ENCODE data around the gene UCN2. TPM values are rescaled to one million over a fixed set of nuclear protein-coding genes. Genes with fewer than 3 reads are reported as not detected.

UCN2 gene
- total RNA-seq, 2 donors from 2014 or later, result not detected

DNA sequence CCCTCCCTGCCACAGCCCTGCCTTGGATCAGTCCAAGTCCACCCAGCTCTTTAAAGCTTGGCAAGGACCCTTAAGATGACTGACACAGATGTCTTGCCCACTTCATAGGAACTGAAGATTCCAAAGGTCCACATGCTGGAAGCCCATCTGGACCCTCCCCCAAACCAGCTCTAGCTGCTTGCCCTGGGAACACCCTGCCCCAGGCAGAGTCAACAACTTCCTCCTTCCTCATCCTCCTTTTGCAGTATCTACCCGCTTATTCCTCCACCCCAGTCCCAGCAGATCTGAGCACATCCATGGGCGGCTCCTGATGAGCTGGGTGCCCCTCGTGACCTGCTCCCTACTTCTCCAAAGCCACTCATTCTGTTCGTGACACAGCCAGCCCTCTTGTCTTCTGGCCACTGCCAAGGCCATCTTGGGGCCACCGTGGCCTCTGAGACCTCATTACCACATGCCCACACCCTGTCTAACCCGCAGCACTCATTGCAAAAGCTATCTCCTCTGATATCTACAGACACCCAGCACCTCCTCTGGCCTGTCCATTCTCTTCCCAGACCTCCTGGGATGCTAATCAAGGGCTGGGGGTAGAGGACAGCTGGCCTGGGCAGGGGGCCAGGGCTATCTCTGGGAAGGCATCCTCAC, 5.0 kb downstream of the UCN2 start:
- H3K36me3 ChIP-seq, result no peaks in the 10 kb centered on the region
- H3K9me3 ChIP-seq, result no peaks in the 10 kb centered on the region
- DNase-seq (ENCODE audit: low spot score), result peak; percentile 72
- peaks cover 2 to 51% of the 10 kb centered on the region in 2 donors for H3K4me1 ChIP-seq
- peak overlapping the region; percentile 53 to 63 for H3K27ac ChIP-seq
- TF ChIP-seq, protein P1, sequence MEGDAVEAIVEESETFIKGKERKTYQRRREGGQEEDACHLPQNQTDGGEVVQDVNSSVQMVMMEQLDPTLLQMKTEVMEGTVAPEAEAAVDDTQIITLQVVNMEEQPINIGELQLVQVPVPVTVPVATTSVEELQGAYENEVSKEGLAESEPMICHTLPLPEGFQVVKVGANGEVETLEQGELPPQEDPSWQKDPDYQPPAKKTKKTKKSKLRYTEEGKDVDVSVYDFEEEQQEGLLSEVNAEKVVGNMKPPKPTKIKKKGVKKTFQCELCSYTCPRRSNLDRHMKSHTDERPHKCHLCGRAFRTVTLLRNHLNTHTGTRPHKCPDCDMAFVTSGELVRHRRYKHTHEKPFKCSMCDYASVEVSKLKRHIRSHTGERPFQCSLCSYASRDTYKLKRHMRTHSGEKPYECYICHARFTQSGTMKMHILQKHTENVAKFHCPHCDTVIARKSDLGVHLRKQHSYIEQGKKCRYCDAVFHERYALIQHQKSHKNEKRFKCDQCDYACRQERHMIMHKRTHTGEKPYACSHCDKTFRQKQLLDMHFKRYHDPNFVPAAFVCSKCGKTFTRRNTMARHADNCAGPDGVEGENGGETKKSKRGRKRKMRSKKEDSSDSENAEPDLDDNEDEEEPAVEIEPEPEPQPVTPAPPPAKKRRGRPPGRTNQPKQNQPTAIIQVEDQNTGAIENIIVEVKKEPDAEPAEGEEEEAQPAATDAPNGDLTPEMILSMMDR (IDR thresholded peaks at IDR 0.05), result peak; percentile 9 to 38
- no peaks in the 10 kb centered on the region for H3K27me3 ChIP-seq
- no peak overlapping the region for H3K4me3 ChIP-seq

DNA sequence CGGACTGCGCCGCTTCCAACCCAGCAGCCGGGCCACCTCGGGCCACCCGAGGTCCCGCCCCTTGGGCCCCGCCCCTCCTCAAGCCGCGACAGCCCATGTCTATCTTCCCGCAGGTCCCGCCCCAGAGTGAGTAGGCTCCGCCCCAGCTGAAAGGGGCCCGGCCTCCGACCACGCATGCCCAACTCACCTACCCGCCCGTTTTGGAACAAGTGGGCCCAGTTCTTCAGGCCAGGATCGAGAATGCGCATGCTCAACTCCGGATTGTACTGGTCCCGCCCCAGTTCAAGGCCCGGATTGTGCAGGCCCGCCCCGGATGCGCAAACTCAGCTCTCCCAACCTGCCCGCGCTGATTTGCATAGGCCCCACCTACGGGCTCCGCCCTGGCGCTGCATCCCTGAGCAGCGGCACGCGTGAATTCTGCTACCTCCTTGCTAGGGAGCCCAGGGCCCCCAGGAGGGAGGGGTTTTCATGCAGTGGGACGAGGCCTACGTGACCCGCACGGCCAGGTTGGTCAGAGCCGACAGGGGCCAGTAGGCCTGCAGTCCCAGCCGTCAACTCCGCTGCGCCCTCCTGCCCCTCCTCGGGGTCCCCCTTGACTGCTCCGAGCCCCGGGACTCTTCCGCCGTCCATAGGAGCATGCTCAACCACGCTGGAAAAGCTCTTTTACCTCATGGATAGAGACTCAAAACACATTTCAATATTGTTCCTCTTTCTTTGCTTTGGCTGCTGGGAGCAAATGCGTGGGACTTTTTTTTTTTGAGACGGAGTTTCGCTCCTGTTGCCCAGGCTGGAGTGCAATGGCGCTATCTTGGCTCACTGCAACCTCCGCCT, 6.6 kb downstream of the UCN2 start, which contains the start of gene PFKFB4:
PFKFB4 (minus strand) TSS at position 8 of the 831 bp plus-strand sequence. CDS start 26 bp downstream, outside the sequence.
- Histone ChIP-seq H3K4me1 (peaks cover 2 to 51% of the 10 kb centered on the region in 2 donors), H3K27me3 (no peaks in the 10 kb centered on the region)
- TF ChIP-seq, protein P1 (IDR thresholded peaks at IDR 0.05), result peak in 1 of 2 donors; percentile 37

GRCh38 chr3:48555949-48556795, 7.4 kb downstream of the UCN2 start:
- H3K9me3 ChIP-seq, result no peaks in the 10 kb centered on the region
- peak overlapping the region; percentile 33 to 63 for H3K27ac ChIP-seq
- H3K36me3 ChIP-seq, result no peaks in the 10 kb centered on the region
- peaks cover 2 to 47% of the 10 kb centered on the region in 2 donors for H3K4me1 ChIP-seq
- no peak for DNase-seq (ENCODE audit: low spot score)
- TF ChIP-seq, protein P1 (IDR thresholded peaks at IDR 0.05), result no peak
- peak overlapping the region; percentile 44 to 63 for H3K4me3 ChIP-seq
- no peaks in the 10 kb centered on the region for H3K27me3 ChIP-seq

More for the DNA sequence above, 6.6 kb downstream of the UCN2 start, which contains the start of gene PFKFB4:
- Histone ChIP-seq H3K4me3 (peak within 1 kb of the TSS; percentile 44 to 63), H3K9me3 (no peaks in the 10 kb centered on the region), H3K27ac (peak within 1 kb of the TSS; percentile 63), H3K36me3 (no peaks in the 10 kb centered on the region)
- peak; percentile 99 for DNase-seq (ENCODE audit: low spot score)

GRCh38 chr3:48555231-48555948, 8.2 kb downstream of the UCN2 start:
- DNase-seq (ENCODE audit: low spot score), result no peak

More at GRCh38 chr3:48555231-48555948, 8.2 kb downstream of the UCN2 start:
- Histone ChIP-seq H3K9me3 (no peaks in the 10 kb centered on the region), H3K27ac (no peak overlapping the region), H3K4me3 (no peak overlapping the region), H3K4me1 (peaks cover 2 to 39% of the 10 kb centered on the region in 2 donors), H3K36me3 (no peaks in the 10 kb centered on the region), H3K27me3 (no peaks in the 10 kb centered on the region)
- TF ChIP-seq, protein P1 (IDR thresholded peaks at IDR 0.05), result no peak
